ENCODE measurements around the gene TMEM92. TPM values are rescaled to one million over a fixed set of nuclear protein-coding genes. Genes with fewer than 3 reads are reported as not detected.
A peak's percentile ranks its signal among the peaks of the same experiment; 100 is the strongest.

Gene TMEM92
- total RNA-seq, 1 experiment from 2014 or later, result 6.9 TPM

- Histone ChIP-seq H3K27ac (ENCODE audit: low read length) (no peak overlapping the region), H3K4me2 (ENCODE audit: low read length) (peak overlapping the region; percentile 69), H3F3A (ENCODE audit: low read length, unreplicated experiment) (no peaks in the 10 kb centered on the region), H3K9me3 (ENCODE audit: low read length) (no peaks in the 10 kb centered on the region), H3K79me2 (ENCODE audit: low read length) (no peaks in the 10 kb centered on the region), H2AFZ (ENCODE audit: low read length) (no peak overlapping the region), H3K36me3 (ENCODE audit: low read depth, low read length) (no peaks in the 10 kb centered on the region), H3K9me2 (replicated peaks; ENCODE audit: low read length) (no peaks in the 10 kb centered on the region), H4K20me1 (ENCODE audit: low read length) (no peaks in the 10 kb centered on the region), H3K27me3 (ENCODE audit: low read length) (no peaks in the 10 kb centered on the region), H3K4me1 (ENCODE audit: insufficient read depth, low read length) (peaks cover 18% of the 10 kb centered on the region), H3K4me3 (ENCODE audit: low read length) (no peak overlapping the region), H3K9ac (ENCODE audit: low read length) (no peak overlapping the region)
- POLR2A ChIA-PET (ENCODE audit: unreplicated experiment), result interaction anchor here (0.5 kb wide), 1 partner anchor 39 kb away, joined by 3 read pairs; no protein-coding TSS in a partner anchor
- intact Hi-C loops (cut with micrococcal nuclease), result no loop called here
- BruUV-seq (replicated peaks), result no TSS peak
- TF ChIP-seq, protein P1, sequence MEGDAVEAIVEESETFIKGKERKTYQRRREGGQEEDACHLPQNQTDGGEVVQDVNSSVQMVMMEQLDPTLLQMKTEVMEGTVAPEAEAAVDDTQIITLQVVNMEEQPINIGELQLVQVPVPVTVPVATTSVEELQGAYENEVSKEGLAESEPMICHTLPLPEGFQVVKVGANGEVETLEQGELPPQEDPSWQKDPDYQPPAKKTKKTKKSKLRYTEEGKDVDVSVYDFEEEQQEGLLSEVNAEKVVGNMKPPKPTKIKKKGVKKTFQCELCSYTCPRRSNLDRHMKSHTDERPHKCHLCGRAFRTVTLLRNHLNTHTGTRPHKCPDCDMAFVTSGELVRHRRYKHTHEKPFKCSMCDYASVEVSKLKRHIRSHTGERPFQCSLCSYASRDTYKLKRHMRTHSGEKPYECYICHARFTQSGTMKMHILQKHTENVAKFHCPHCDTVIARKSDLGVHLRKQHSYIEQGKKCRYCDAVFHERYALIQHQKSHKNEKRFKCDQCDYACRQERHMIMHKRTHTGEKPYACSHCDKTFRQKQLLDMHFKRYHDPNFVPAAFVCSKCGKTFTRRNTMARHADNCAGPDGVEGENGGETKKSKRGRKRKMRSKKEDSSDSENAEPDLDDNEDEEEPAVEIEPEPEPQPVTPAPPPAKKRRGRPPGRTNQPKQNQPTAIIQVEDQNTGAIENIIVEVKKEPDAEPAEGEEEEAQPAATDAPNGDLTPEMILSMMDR (conservative IDR thresholded peaks at IDR 0.05; ENCODE audit: low read depth, low read length), result 0 out of 2 replicates have a peak, but pooled peaks have one; percentile 16
- no peak for TF ChIP-seq EZH2 (IDR thresholded peaks at IDR 0.05; ENCODE audit: low read length, unreplicated experiment)
- CTCF ChIA-PET, result no interaction called here
- DNase-seq (peak; percentile 93), ATAC-seq (peak; percentile 90)
Measured at GRCh38 chr17:50266384-50267073, 7.7 kb upstream of the TMEM92 start.

DNA sequence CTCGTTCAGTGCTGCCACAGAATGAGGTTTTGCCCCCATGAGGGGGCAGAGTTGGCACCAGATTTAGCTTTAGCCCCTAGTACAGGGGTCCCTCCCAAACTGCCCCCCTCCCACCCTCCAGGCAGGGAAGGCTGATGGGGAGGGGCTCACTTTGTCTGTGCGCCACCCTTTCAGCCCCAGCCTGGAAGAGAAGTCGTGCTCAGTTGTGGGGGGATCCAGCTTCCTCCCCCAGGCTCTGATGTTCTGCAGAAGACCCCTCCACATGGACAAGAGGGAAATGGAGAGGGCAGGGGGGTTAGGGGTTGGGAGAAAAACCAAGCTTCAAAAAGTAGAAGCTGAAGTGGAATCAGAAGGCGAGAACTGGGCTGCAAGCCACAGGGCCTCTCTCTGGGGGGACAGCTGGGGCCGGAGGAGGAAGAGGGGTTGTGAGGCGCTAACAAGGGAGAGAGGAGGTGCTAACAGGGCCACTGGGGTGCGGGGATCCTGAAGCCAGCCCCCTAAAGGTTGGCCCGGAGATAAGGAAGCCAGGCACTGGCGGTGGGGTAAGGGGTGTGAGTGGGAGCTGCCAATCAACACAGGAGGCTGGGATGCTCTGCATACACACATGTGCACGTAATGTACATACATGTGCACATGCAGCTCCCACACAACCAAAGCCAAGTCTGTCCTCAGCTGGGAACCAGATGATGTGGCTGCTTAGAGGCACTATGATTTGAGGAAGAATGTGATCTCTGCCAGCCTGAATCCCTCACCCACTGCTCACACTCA is 7.0 kb upstream of the TMEM92 start:
- ChIA-PET POLR2A (ENCODE audit: unreplicated experiment) (interaction anchor here (0.7 kb wide), 1 partner anchor 61 kb away, joined by 7 read pairs; no protein-coding TSS in a partner anchor), CTCF (interaction anchor here (0.6 to 1.4 kb wide), 3 partner anchors 31 to 98 kb away, joined by 3 to 11 read pairs (median 9); no protein-coding TSS in a partner anchor)
- no peak for ATAC-seq
- Histone ChIP-seq H3K79me2 (ENCODE audit: low read length) (no peaks in the 10 kb centered on the region), H3K9ac (ENCODE audit: low read length) (no peak overlapping the region), H4K20me1 (ENCODE audit: low read length) (no peaks in the 10 kb centered on the region), H3K36me3 (ENCODE audit: low read depth, low read length) (no peaks in the 10 kb centered on the region), H3K4me3 (ENCODE audit: low read length) (no peak overlapping the region), H3K9me3 (ENCODE audit: low read length) (no peaks in the 10 kb centered on the region), H2AFZ (ENCODE audit: low read length) (no peak overlapping the region), H3K4me1 (ENCODE audit: insufficient read depth, low read length) (peaks cover 19% of the 10 kb centered on the region), H3F3A (ENCODE audit: low read length, unreplicated experiment) (no peaks in the 10 kb centered on the region), H3K4me2 (ENCODE audit: low read length) (peak overlapping the region; percentile 69), H3K27ac (ENCODE audit: low read length) (no peak overlapping the region), H3K27me3 (ENCODE audit: low read length) (no peaks in the 10 kb centered on the region), H3K9me2 (replicated peaks; ENCODE audit: low read length) (no peaks in the 10 kb centered on the region)
- no TSS peak for BruUV-seq (replicated peaks)
- intact Hi-C loops (cut with micrococcal nuclease), result no loop called here
- no peak for DNase-seq
- TF ChIP-seq, protein P1 (conservative IDR thresholded peaks at IDR 0.05; ENCODE audit: low read depth, low read length), result no peak
- TF ChIP-seq EZH2 (IDR thresholded peaks at IDR 0.05; ENCODE audit: low read length, unreplicated experiment) (no peak), EZH2phosphoT487 (IDR thresholded peaks at IDR 0.05; ENCODE audit: borderline replicate concordance, low read length) (no peak)
